T1000 (cell line): ENCODE results near the gene MSLN.

ENCODE experiments used
- DNase-seq: peaks from one replicate; lab custom pipeline; 2025; ENCODE audit warnings: mixed read lengths; lab: John Stamatoyannopoulos, UW

The MSLN gene

DNA sequence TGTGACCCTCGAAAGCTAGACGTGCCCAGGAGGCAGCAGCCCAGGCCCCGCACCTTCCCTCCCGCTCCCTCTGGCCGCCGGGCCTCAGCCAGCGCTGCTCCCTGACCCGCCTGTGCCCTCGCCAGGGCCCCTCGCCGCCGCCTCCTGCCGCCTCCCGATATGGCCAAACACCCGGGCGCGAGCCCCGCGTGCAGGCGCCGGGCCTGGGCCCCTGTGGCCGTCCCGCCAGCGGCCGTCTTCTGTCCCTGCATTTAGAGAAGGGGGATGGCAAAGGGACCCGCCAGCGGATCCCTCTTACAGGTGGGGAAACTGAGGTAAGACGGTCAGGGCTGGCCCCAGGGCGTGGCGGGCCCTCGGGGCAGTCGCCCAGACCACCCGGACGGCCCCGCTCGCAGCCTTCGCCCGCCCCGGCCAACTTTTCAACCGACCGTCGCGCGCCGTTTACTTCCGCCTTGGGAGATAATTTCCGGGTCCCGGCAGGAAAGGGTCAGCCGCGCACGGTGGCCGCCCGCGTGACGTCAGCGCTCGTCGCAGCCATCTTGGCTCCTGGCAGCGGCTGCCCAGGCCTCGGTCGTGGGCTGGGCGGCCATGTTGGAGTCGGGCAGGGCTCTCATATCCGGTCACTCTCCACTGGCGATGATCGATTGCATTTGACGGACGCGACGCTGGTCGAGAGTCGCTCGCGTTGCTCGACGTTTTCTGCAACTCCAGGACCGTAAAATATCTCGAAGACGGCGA, 47.0 kb downstream of the MSLN start:
- peak; percentile 88 for DNase-seq

DNA sequence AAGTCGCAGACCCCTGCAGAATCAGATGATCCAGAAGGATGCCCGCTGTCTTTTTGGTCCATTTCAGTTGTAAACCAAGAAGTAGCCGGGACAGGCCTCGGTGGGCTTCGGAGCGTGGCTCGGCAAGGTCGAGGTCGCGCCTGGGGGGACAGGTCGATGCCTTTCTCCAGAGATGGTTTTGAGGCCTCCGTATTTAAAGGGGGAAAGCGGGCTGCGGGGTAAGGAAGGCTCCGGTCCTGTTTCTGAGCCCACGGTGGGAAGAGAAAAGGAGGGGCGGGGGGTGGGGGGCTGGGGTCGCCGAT, 47.5 kb downstream of the MSLN start:
- no peak for DNase-seq

DNA sequence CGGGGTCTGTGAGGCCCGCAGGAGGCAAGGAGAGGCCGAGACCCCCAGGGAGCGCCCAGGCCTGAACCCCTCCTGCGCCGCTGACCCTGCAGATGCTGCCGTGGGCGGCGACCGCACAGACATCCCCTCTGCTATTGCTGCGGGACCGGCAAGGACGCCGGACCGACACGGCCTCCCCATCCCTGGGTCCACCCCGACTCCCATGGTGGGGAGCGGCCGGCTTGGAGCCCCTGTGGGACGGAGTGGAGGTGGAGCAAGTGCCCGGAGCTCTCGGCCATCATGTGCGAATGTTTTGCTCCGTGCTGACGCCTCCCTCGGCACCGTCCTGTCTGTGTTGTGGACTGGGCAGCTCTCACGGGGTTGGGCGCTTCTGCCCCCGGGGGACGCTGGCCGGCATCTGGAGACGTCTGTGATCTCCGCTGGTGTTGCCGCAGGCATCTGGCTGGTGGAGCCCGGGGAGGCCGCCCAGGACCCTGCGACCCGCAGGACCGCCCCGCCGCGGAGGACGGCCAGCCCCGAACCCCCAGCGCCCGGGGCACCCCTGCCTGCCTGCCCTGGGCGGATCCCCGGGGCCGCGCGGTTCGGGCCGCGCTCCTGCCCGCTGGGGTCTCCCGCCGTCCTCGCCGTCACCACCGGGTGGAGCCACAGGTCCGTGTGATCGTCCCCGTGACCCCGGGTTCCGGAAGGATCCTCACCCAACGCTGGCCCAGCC, 52.8 kb downstream of the MSLN start:
- DNase-seq = no peak

DNA sequence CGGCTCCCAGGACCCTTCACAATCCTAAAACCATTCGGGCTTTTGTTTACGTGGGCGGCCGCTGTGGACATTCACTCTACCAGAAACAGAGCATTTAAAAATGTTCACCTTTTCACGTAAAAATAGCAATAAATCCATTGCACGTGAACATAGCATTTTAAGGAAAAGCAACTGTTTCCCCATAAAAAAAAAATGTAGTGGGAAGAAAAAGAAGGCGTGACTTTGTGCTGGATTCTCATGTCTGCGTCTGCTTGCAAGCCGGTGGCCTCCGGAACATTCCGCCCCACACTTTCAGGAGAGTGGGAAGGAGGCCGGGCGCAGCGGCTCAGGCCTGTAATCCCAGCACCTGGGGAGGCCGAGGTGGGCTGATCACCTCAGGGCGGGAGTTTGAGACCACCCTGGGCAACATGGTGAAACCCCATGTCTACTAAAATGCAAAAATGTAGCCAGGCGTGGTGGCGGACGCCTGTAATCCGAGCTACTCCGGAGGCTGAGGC, 53.4 kb downstream of the MSLN start:
- DNase-seq = no peak

DNA sequence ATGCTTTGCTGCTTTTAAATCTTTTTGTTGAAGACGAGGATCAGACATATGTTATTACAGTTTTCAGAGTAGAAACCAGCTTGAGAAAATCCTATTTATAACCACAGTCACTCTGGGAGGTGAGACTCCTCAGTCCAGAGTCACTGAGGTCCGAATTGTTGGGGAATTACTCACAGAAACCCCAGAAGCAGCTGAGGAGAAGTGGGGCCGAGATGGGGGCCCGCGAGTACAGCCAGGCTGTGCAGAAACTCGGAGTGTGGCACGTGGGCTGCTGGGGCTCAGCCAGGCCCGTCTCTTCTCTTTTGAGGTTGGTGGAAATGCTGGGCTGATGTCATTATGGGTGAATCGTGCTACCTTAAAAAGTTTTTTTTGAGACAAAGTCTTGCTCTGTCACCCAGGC, 54.4 kb downstream of the MSLN start:
- peak; percentile 36 for DNase-seq

DNA sequence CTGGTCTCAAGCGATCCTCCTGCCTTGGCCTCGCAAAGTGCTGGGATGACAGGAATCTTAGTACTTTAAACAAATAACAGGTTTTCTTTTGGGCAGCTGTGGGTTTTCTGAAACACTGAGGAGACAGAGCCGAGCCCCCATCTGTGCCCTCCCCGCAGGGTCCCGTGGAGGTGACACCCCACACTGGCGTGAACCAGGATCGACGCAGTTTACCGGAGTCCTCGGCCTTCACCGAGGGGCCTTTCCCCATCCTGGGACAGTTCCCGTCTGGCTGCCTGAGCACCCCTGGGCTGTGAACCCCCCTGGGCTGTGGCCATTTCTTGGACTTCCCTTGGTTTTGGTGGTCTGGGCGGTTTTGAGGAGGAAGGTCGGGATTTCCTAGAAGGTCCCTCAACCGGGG, 55.3 kb downstream of the MSLN start:
- no peak for DNase-seq

DNA sequence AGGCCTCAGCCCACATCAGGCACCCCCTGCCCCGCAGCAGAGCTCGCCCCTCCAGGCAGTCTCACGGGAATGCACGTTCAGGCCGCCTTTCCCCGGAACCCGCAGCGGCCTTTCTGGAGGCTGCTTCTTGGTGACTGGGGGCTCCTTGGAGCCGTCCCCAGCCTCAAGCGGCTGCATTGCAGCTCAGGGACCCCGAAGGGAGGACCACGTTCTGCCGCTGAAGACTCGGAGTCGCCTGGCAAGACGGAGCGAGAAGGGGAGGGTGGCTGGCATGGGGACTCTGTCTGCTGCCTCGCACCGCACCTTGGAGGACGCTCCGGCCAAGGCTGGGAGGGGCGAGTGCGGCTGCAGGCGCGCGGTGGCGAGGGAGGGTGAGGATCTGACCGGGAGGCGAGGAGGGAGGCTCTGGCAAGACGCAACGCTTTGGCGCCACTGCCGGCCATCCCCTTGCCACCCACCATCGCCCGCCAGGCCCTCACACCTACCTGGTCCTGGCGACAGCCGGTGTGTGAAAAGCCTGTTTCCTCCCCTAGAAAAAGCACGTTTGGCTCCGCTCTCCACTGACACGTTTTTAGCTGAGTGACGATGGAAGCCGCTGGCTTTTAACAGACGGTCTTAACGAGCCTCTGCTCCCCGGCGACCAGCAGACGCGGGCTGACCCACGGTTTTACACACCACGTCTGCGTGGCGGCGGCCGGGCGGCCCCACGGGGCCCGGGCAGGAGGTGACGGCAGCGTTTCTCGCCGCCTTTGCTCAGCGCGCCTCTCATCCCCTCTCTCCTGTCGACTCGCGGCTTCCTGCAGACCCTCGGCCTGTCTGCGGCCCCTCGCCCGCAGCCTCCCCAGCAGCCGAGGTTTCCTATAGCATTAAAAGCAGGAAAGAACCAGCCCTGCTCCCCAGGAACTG, 56.7 kb downstream of the MSLN start:
- no peak for DNase-seq

DNA sequence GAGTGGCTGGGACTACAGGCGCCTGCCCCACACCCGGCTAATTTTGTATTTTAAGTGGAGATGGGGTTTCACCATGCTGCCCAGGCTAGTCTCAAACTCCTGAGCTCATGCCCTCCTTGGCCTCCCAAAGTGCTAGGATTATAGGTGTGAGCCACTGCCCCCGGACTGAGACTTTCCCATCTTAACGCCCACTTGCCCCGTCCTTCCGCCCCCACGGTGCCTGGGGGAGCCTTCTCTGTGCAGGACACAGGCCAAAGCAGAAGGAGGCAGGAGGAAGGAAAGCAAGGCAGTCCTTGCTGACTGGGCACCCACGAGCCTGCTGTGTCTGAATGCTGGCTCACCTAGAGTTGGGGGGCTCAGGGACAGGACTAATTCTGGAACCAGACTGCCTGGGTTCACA, 57.6 kb downstream of the MSLN start:
- no peak for DNase-seq
